ENCODE results near the gene HCN2. TPM values are rescaled to one million over a fixed set of nuclear protein-coding genes. Genes with fewer than 3 reads are reported as not detected.
A peak's percentile ranks its signal among the peaks of the same experiment; 100 is the strongest.

The HCN2 gene
- total and polyA plus RNA-seq, 2 of the 13 experiments (the other 11 are each of a cell fraction or from before 2014, with no cell fraction given) = 0.01 TPM; not detected in 1

DNA sequence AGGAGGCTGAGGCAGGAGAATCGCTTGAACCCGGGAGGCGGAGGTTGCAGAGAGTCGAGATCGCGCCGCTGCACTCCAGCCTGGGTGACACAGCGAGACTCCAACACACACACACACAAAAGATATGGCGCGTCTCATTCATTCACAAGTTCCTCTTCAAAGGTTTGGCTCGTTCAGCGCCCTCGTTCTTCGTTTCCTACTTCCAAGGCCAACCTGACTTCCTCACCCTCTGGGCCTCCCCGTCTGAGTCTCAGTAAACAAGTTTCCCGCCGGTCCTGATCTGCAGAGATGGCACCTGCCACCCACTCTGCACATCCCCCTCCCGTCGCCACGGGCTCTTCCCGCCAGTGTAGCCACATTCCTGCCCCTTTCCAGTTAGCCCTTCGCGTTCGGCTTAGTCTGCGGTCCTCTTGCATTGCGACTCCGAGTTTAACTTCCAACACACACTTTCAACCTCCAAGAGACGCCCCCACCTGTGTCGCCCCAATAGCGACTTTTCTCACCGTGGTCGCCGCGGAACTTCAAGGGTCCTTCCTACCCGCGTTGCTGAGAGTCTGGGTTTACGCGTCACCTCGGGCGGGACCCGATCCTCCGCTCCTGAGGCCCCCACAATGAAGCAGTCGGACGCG, 18.6 kb upstream of the HCN2 start (continued):
- peak; percentile 49 for TF ChIP-seq ZFY (CRISPR knock-in tag; IDR thresholded peaks at IDR 0.05)
- TF ChIP-seq ZNF18 (CRISPR knock-in tag; IDR thresholded peaks at IDR 0.05; ENCODE audit: insufficient replicate concordance) = no peak
- no peak for TF ChIP-seq HNRNPK (IDR thresholded peaks at IDR 0.05; ENCODE audit: low read depth, low read length, poor library complexity, severe bottlenecking)
- TF ChIP-seq ZNF274 (CRISPR knock-in tag; IDR thresholded peaks at IDR 0.05) = 0 out of 2 replicates have a peak, but pooled peaks have one; percentile 45
- TF ChIP-seq, protein P1, sequence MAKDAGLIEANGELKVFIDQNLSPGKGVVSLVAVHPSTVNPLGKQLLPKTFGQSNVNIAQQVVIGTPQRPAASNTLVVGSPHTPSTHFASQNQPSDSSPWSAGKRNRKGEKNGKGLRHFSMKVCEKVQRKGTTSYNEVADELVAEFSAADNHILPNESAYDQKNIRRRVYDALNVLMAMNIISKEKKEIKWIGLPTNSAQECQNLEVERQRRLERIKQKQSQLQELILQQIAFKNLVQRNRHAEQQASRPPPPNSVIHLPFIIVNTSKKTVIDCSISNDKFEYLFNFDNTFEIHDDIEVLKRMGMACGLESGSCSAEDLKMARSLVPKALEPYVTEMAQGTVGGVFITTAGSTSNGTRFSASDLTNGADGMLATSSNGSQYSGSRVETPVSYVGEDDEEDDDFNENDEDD (CRISPR knock-in tag; IDR thresholded peaks at IDR 0.05; ENCODE audit: borderline replicate concordance) = peak; percentile 93; the same call in 1 of the 2 replicates
- peak; percentile 76; the same call in 1 of the 2 replicates for TF ChIP-seq ZNF142 (CRISPR knock-in tag; IDR thresholded peaks at IDR 0.05)
- peak; percentile 53; the same call in 1 of the 2 replicates for TF ChIP-seq GFI1 (CRISPR knock-in tag; IDR thresholded peaks at IDR 0.05; ENCODE audit: borderline replicate concordance)
- TF ChIP-seq NFE2L2 (IDR thresholded peaks at IDR 0.05; ENCODE audit: low read length) = no peak
- TF ChIP-seq ATRX (CRISPR knock-in tag; IDR thresholded peaks at IDR 0.05; ENCODE audit: borderline replicate concordance) = no peak
- peak; percentile 54; the same call in 1 of the 2 replicates for TF ChIP-seq SALL2 (CRISPR knock-in tag; IDR thresholded peaks at IDR 0.05)
- TF ChIP-seq ZNF556 (CRISPR knock-in tag; IDR thresholded peaks at IDR 0.05; ENCODE audit: borderline replicate concordance) = peak; percentile 33; the same call in 1 of the 2 replicates
- 0 out of 2 replicates have a peak, but pooled peaks have one; percentile 49 for TF ChIP-seq ZSCAN31 (CRISPR knock-in tag; IDR thresholded peaks at IDR 0.05; ENCODE audit: low read depth)
- TF ChIP-seq REPIN1 (CRISPR knock-in tag; IDR thresholded peaks at IDR 0.05; ENCODE audit: borderline replicate concordance, low read depth) = no peak
- 0 out of 2 replicates have a peak, but pooled peaks have one; percentile 40 for TF ChIP-seq HIVEP1 (CRISPR knock-in tag; IDR thresholded peaks at IDR 0.05)
- peak; percentile 26; the same call in 1 of the 2 replicates for TF ChIP-seq ETV5 (CRISPR knock-in tag; IDR thresholded peaks at IDR 0.05; ENCODE audit: borderline replicate concordance)
- no peak; the same call in 1 of the 2 replicates for TF ChIP-seq DRAP1 (CRISPR knock-in tag; IDR thresholded peaks at IDR 0.05)
- TF ChIP-seq MYC (CRISPR knock-in tag; IDR thresholded peaks at IDR 0.05; ENCODE audit: borderline replicate concordance) = peak; percentile 65; the same call in 1 of the 2 replicates

All from HepG2 (cell line).